Measurements from ENCODE around the gene DNTTIP2. TPM values are rescaled to one million over a fixed set of nuclear protein-coding genes. Genes with fewer than 3 reads are reported as not detected.
"Not testable (repeated sequence)": the region's sequence is repeated elsewhere in the genome, so short reads cannot be mapped to it uniquely, and the experiment has no call there.

DNTTIP2 gene
- total RNA-seq, 1 donor from 2014 or later, result 48.2 TPM

DNA sequence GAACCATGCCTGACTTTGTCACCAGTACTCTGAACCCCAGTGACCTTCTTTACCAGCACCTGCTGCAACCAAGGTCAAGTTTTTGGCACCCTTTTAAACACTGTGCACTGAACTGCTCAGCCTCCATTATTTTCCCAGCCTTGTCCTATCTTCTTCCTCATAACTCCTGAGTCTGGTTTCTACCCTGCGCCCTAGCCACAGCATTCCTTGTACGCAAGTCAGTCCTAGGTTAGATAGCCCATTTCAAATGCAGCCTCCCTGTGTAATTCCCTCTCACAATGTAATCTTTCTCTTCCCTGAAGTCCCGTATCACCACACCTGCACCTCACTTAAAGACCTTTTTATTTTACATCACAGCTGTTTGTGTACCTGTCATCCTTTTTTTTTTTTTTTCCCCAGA lies 37.2 kb downstream of the DNTTIP2 start:
- Histone ChIP-seq H3K4me3 (ENCODE audit: low read depth, low read length) (no peak overlapping the region), H3K36me3 (ENCODE audit: control insufficient read depth, insufficient read depth, low read length) (no peaks in the 10 kb centered on the region), H3K27me3 (ENCODE audit: control insufficient read depth, insufficient read depth, low read length) (no peaks in the 10 kb centered on the region)
- no peak for DNase-seq (ENCODE audit: low read depth)
- TF ChIP-seq, protein P1, sequence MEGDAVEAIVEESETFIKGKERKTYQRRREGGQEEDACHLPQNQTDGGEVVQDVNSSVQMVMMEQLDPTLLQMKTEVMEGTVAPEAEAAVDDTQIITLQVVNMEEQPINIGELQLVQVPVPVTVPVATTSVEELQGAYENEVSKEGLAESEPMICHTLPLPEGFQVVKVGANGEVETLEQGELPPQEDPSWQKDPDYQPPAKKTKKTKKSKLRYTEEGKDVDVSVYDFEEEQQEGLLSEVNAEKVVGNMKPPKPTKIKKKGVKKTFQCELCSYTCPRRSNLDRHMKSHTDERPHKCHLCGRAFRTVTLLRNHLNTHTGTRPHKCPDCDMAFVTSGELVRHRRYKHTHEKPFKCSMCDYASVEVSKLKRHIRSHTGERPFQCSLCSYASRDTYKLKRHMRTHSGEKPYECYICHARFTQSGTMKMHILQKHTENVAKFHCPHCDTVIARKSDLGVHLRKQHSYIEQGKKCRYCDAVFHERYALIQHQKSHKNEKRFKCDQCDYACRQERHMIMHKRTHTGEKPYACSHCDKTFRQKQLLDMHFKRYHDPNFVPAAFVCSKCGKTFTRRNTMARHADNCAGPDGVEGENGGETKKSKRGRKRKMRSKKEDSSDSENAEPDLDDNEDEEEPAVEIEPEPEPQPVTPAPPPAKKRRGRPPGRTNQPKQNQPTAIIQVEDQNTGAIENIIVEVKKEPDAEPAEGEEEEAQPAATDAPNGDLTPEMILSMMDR (IDR thresholded peaks at IDR 0.05; ENCODE audit: insufficient read depth, low read length, poor library complexity, severe bottlenecking), result no peak

DNA sequence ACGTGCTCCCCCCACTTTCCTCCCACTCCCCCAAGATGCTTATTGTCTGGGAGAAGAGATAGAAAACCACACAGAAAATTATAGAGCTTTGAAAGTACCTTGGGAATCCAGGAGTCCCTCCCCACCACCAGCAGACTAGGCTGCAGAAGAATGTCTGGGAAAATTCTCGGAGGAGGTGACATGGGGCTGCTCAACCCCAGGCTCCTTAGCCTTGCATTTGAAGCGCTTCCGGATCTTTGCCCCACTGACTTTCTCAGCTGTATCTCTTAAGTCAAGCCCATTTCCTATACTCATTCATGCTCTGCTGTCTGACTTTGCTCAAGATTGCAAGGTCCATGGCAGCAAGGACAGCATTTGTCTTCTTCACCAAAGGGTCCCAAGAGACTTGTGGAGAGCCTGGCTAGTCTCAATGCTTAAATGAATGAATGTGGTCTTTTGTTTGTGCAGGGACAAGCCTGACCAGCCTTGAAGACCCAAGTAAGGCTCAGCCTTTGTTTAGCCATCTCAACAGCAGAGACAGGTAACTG lies 38.0 kb downstream of the DNTTIP2 start:
- no peaks in the 10 kb centered on the region for H3K27me3 ChIP-seq (ENCODE audit: control insufficient read depth, insufficient read depth, low read length)
- H3K4me3 ChIP-seq (ENCODE audit: low read depth, low read length), result no peak overlapping the region
- TF ChIP-seq, protein P1 (IDR thresholded peaks at IDR 0.05; ENCODE audit: insufficient read depth, low read length, poor library complexity, severe bottlenecking), result no peak

DNA sequence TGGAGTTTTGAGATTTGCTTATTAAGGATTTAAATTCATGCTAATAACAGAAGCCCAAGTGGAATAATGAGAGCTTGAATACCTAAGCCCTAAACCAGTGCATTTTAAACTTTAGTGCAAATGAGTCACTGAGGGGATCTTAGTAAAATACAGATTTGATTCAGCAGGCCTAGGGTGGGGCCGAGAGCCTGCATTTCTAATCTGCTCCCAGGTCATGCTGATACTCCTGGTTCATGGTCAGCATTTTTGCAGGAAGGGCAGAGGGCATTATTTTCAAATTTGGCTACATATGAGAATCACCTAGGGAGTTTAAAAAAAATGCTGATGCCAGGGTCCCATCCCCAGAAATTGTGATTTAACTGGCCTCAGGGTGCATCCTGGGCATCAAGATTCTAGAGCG lies 39.3 kb downstream of the DNTTIP2 start:
- TF ChIP-seq, protein P1 (IDR thresholded peaks at IDR 0.05; ENCODE audit: insufficient read depth, low read length, poor library complexity, severe bottlenecking), result no peak
- no peaks in the 10 kb centered on the region for H3K36me3 ChIP-seq (ENCODE audit: control insufficient read depth, insufficient read depth, low read length)
- H3K4me3 ChIP-seq (ENCODE audit: low read depth, low read length), result no peak overlapping the region
- no peak for DNase-seq (ENCODE audit: low read depth)
- no peaks in the 10 kb centered on the region for H3K27me3 ChIP-seq (ENCODE audit: control insufficient read depth, insufficient read depth, low read length)

More for the DNA sequence above, 38.0 kb downstream of the DNTTIP2 start:
- DNase-seq (ENCODE audit: low read depth), result no peak
- H3K36me3 ChIP-seq (ENCODE audit: control insufficient read depth, insufficient read depth, low read length), result no peaks in the 10 kb centered on the region

DNA sequence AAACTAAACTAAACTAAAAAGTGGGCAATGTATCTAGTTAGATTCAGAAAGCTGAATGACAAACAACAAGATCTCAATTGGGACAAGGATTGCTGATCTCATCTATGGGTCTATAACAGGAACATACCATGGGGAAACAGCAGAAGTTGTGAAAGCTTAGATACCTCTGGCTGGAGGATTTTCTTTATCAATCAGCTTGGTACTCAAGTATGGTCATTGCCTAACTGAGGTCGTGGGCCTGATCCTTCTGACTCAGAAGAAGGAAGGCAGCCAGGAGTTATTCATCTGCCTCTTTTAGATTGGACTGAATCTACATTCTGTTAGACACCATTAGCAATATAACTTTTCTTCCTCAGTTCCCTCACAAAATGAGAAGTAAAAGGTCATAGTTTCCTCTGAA lies 39.7 kb downstream of the DNTTIP2 start:
- TF ChIP-seq, protein P1 (IDR thresholded peaks at IDR 0.05; ENCODE audit: insufficient read depth, low read length, poor library complexity, severe bottlenecking), result no peak
- Histone ChIP-seq H3K27me3 (ENCODE audit: control insufficient read depth, insufficient read depth, low read length) (no peaks in the 10 kb centered on the region), H3K36me3 (ENCODE audit: control insufficient read depth, insufficient read depth, low read length) (no peaks in the 10 kb centered on the region), H3K4me3 (ENCODE audit: low read depth, low read length) (no peak overlapping the region)
- no peak for DNase-seq (ENCODE audit: low read depth)

DNA sequence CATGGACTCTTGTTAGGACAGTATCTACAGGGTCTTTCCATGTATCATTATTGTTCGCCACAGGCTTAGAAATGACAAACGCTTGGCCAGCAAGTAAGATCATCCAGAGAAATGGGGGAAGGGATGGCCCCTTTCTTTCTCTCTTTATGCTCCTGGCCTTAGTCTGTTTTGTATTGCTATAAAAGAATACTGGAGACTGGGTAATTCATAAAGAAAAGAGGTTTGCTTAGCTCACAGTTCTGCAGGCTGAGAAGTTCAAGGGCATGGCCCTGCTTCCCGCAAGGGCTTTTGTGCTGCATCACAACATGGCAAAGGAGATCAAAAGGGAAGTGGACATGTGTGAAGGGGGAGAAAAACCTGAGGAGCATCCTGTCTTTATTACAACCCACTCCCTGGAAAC lies 41.0 kb downstream of the DNTTIP2 start:
- Histone ChIP-seq H3K27me3 (ENCODE audit: control insufficient read depth, insufficient read depth, low read length) (no peaks in the 10 kb centered on the region), H3K36me3 (ENCODE audit: control insufficient read depth, insufficient read depth, low read length) (no peaks in the 10 kb centered on the region), H3K4me3 (ENCODE audit: low read depth, low read length) (no peak overlapping the region)
- no peak for DNase-seq (ENCODE audit: low read depth)
- TF ChIP-seq, protein P1 (IDR thresholded peaks at IDR 0.05; ENCODE audit: insufficient read depth, low read length, poor library complexity, severe bottlenecking), result no peak

DNA sequence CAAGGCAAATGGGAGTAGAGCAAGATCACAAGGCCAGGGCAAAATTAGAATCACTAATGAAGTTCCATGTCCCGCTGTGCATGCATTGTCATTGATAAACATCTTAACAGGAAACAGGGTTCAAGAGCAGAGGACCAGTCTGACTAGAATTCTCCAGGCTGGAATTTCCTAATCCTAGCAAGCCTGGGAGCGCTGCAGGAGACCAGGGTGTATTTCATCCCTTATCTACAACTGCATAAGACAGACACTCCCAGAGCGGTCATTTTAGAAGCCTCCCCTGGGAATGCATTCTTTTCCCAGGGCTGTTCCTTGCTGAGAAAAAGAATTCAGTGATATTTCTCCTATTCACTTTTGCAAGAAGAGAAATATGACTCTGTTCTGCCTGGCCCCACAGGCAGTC lies 45.7 kb downstream of the DNTTIP2 start:
- DNase-seq (ENCODE audit: low read depth); H3K36me3 ChIP-seq (ENCODE audit: control insufficient read depth, insufficient read depth, low read length); H3K27me3 ChIP-seq (ENCODE audit: control insufficient read depth, insufficient read depth, low read length); H3K4me3 ChIP-seq (ENCODE audit: low read depth, low read length): not testable (repeated sequence)
